ENCODE data around the gene KATNAL2.

KATNAL2 gene

GRCh38 chr18:47040982-47041381 is 123.6 kb downstream of the KATNAL2 start:
- Histone ChIP-seq H3K4me1 (ENCODE audit: control insufficient read depth, insufficient read depth, low read length) (no peaks in the 10 kb centered on the region), H3K4me3 (ENCODE audit: low read depth, low read length) (no peak overlapping the region), H3K9me3 (ENCODE audit: control insufficient read depth, insufficient read depth, low read length) (no peaks in the 10 kb centered on the region), H3K9ac (ENCODE audit: low read depth, low read length) (no peak overlapping the region), H3K36me3 (ENCODE audit: control insufficient read depth, insufficient read depth, low read length) (no peaks in the 10 kb centered on the region), H3K27me3 (ENCODE audit: control insufficient read depth, insufficient read depth, low read length) (no peaks in the 10 kb centered on the region)

- no peak overlapping the region for H3K9ac ChIP-seq (ENCODE audit: low read depth, low read length)
- H3K4me3 ChIP-seq (ENCODE audit: low read depth, low read length) = no peak overlapping the region
- H3K36me3 ChIP-seq (ENCODE audit: control insufficient read depth, insufficient read depth, low read length) = no peaks in the 10 kb centered on the region
- H3K9me3 ChIP-seq (ENCODE audit: control insufficient read depth, insufficient read depth, low read length) = no peaks in the 10 kb centered on the region
- no peaks in the 10 kb centered on the region for H3K27me3 ChIP-seq (ENCODE audit: control insufficient read depth, insufficient read depth, low read length)
- H3K4me1 ChIP-seq (ENCODE audit: control insufficient read depth, insufficient read depth, low read length) = no peaks in the 10 kb centered on the region
Measured at GRCh38 chr18:47050468-47050867, 133.1 kb downstream of the KATNAL2 start.

GRCh38 chr18:47054369-47054768 is 137.0 kb downstream of the KATNAL2 start:
- Histone ChIP-seq H3K9ac (ENCODE audit: low read depth, low read length) (no peak overlapping the region), H3K27me3 (ENCODE audit: control insufficient read depth, insufficient read depth, low read length) (no peaks in the 10 kb centered on the region), H3K36me3 (ENCODE audit: control insufficient read depth, insufficient read depth, low read length) (no peaks in the 10 kb centered on the region), H3K9me3 (ENCODE audit: control insufficient read depth, insufficient read depth, low read length) (no peaks in the 10 kb centered on the region), H3K4me3 (ENCODE audit: low read depth, low read length) (no peak overlapping the region), H3K4me1 (ENCODE audit: control insufficient read depth, insufficient read depth, low read length) (no peaks in the 10 kb centered on the region)

- H3K36me3 ChIP-seq (ENCODE audit: control insufficient read depth, insufficient read depth, low read length) = no peaks in the 10 kb centered on the region
- H3K4me3 ChIP-seq (ENCODE audit: low read depth, low read length) = no peak overlapping the region
- no peaks in the 10 kb centered on the region for H3K9me3 ChIP-seq (ENCODE audit: control insufficient read depth, insufficient read depth, low read length)
- no peaks in the 10 kb centered on the region for H3K4me1 ChIP-seq (ENCODE audit: control insufficient read depth, insufficient read depth, low read length)
- H3K9ac ChIP-seq (ENCODE audit: low read depth, low read length) = no peak overlapping the region
- H3K27me3 ChIP-seq (ENCODE audit: control insufficient read depth, insufficient read depth, low read length) = no peaks in the 10 kb centered on the region
Measured at GRCh38 chr18:47062471-47062870, 145.1 kb downstream of the KATNAL2 start.

GRCh38 chr18:47063096-47063495 is 145.7 kb downstream of the KATNAL2 start:
- Histone ChIP-seq H3K27me3 (ENCODE audit: control insufficient read depth, insufficient read depth, low read length) (no peaks in the 10 kb centered on the region), H3K36me3 (ENCODE audit: control insufficient read depth, insufficient read depth, low read length) (no peaks in the 10 kb centered on the region), H3K9me3 (ENCODE audit: control insufficient read depth, insufficient read depth, low read length) (no peaks in the 10 kb centered on the region), H3K4me3 (ENCODE audit: low read depth, low read length) (no peak overlapping the region), H3K4me1 (ENCODE audit: control insufficient read depth, insufficient read depth, low read length) (no peaks in the 10 kb centered on the region), H3K9ac (ENCODE audit: low read depth, low read length) (no peak overlapping the region)

GRCh38 chr18:47067648-47068047 is 150.2 kb downstream of the KATNAL2 start:
- no peaks in the 10 kb centered on the region for H3K36me3 ChIP-seq (ENCODE audit: control insufficient read depth, insufficient read depth, low read length)
- H3K9ac ChIP-seq (ENCODE audit: low read depth, low read length) = no peak overlapping the region
- no peaks in the 10 kb centered on the region for H3K4me1 ChIP-seq (ENCODE audit: control insufficient read depth, insufficient read depth, low read length)
- no peaks in the 10 kb centered on the region for H3K9me3 ChIP-seq (ENCODE audit: control insufficient read depth, insufficient read depth, low read length)
- no peaks in the 10 kb centered on the region for H3K27me3 ChIP-seq (ENCODE audit: control insufficient read depth, insufficient read depth, low read length)
- H3K4me3 ChIP-seq (ENCODE audit: low read depth, low read length) = no peak overlapping the region

- Histone ChIP-seq H3K4me3 (ENCODE audit: low read depth, low read length) (no peak overlapping the region), H3K27me3 (ENCODE audit: control insufficient read depth, insufficient read depth, low read length) (no peaks in the 10 kb centered on the region), H3K9me3 (ENCODE audit: control insufficient read depth, insufficient read depth, low read length) (no peaks in the 10 kb centered on the region), H3K36me3 (ENCODE audit: control insufficient read depth, insufficient read depth, low read length) (no peaks in the 10 kb centered on the region), H3K4me1 (ENCODE audit: control insufficient read depth, insufficient read depth, low read length) (peaks cover 7% of the 10 kb centered on the region), H3K9ac (ENCODE audit: low read depth, low read length) (peak overlapping the region; percentile 17)
Measured at GRCh38 chr18:47075098-47075883, 157.9 kb downstream of the KATNAL2 start.

- Histone ChIP-seq H3K27me3 (ENCODE audit: control insufficient read depth, insufficient read depth, low read length) (no peaks in the 10 kb centered on the region), H3K4me1 (ENCODE audit: control insufficient read depth, insufficient read depth, low read length) (peaks cover 7% of the 10 kb centered on the region), H3K36me3 (ENCODE audit: control insufficient read depth, insufficient read depth, low read length) (no peaks in the 10 kb centered on the region), H3K9me3 (ENCODE audit: control insufficient read depth, insufficient read depth, low read length) (no peaks in the 10 kb centered on the region), H3K9ac (ENCODE audit: low read depth, low read length) (no peak overlapping the region), H3K4me3 (ENCODE audit: low read depth, low read length) (no peak overlapping the region)
Measured at GRCh38 chr18:47077111-47077510, 159.7 kb downstream of the KATNAL2 start.

GRCh38 chr18:47080872-47081271 is 163.5 kb downstream of the KATNAL2 start:
- H3K36me3 ChIP-seq (ENCODE audit: control insufficient read depth, insufficient read depth, low read length) = no peaks in the 10 kb centered on the region
- H3K4me1 ChIP-seq (ENCODE audit: control insufficient read depth, insufficient read depth, low read length) = no peaks in the 10 kb centered on the region
- H3K9me3 ChIP-seq (ENCODE audit: control insufficient read depth, insufficient read depth, low read length) = no peaks in the 10 kb centered on the region
- H3K27me3 ChIP-seq (ENCODE audit: control insufficient read depth, insufficient read depth, low read length) = no peaks in the 10 kb centered on the region
- no peak overlapping the region for H3K4me3 ChIP-seq (ENCODE audit: low read depth, low read length)
- no peak overlapping the region for H3K9ac ChIP-seq (ENCODE audit: low read depth, low read length)

- no peaks in the 10 kb centered on the region for H3K27me3 ChIP-seq (ENCODE audit: control insufficient read depth, insufficient read depth, low read length)
- no peaks in the 10 kb centered on the region for H3K9me3 ChIP-seq (ENCODE audit: control insufficient read depth, insufficient read depth, low read length)
- H3K9ac ChIP-seq (ENCODE audit: low read depth, low read length) = no peak overlapping the region
- H3K4me3 ChIP-seq (ENCODE audit: low read depth, low read length) = no peak overlapping the region
- H3K36me3 ChIP-seq (ENCODE audit: control insufficient read depth, insufficient read depth, low read length) = no peaks in the 10 kb centered on the region
- no peaks in the 10 kb centered on the region for H3K4me1 ChIP-seq (ENCODE audit: control insufficient read depth, insufficient read depth, low read length)
Measured at GRCh38 chr18:47081578-47081977, 164.2 kb downstream of the KATNAL2 start.

- Histone ChIP-seq H3K9me3 (ENCODE audit: control insufficient read depth, insufficient read depth, low read length) (no peaks in the 10 kb centered on the region), H3K9ac (ENCODE audit: low read depth, low read length) (no peak overlapping the region), H3K4me3 (ENCODE audit: low read depth, low read length) (no peak overlapping the region), H3K27me3 (ENCODE audit: control insufficient read depth, insufficient read depth, low read length) (no peaks in the 10 kb centered on the region), H3K4me1 (ENCODE audit: control insufficient read depth, insufficient read depth, low read length) (no peaks in the 10 kb centered on the region), H3K36me3 (ENCODE audit: control insufficient read depth, insufficient read depth, low read length) (no peaks in the 10 kb centered on the region)
Measured at GRCh38 chr18:47087676-47088075, 170.3 kb downstream of the KATNAL2 start.

GRCh38 chr18:47095810-47096209 is 178.4 kb downstream of the KATNAL2 start:
- H3K9ac ChIP-seq (ENCODE audit: low read depth, low read length) = peak overlapping the region; percentile 1
- no peaks in the 10 kb centered on the region for H3K27me3 ChIP-seq (ENCODE audit: control insufficient read depth, insufficient read depth, low read length)
- H3K4me1 ChIP-seq (ENCODE audit: control insufficient read depth, insufficient read depth, low read length) = no peaks in the 10 kb centered on the region

More at GRCh38 chr18:47095810-47096209, 178.4 kb downstream of the KATNAL2 start:
- Histone ChIP-seq H3K36me3 (ENCODE audit: control insufficient read depth, insufficient read depth, low read length) (no peaks in the 10 kb centered on the region), H3K9me3 (ENCODE audit: control insufficient read depth, insufficient read depth, low read length) (no peaks in the 10 kb centered on the region), H3K4me3 (ENCODE audit: low read depth, low read length) (no peak overlapping the region)
